ENCODE measurements around the gene HIPK2. TPM values are rescaled to one million over a fixed set of nuclear protein-coding genes. Genes with fewer than 3 reads are reported as not detected.

The HIPK2 gene
- total and polyA plus RNA-seq, 2 of the 4 experiments (the other 2 are of a cell fraction), result 22.0 to 27.1 TPM

GRCh38 chr7:139752604-139753003, 25.2 kb downstream of the HIPK2 start:
- H2BK15ac ChIP-seq (ENCODE audit: low read depth, low read length), result no peak overlapping the region
- peaks cover 74% of the 10 kb centered on the region for H3K9me1 ChIP-seq (ENCODE audit: insufficient read depth, low read length)
- no peak overlapping the region for H2AK9ac ChIP-seq (replicated peaks; ENCODE audit: low read depth, low read length, poor library complexity)
- H3K4me1 ChIP-seq (ENCODE audit: control insufficient read depth, insufficient read depth, low read length), result peaks cover 34% of the 10 kb centered on the region
- no peak overlapping the region for H2BK120ac ChIP-seq (ENCODE audit: low read depth, low read length)
- no peaks in the 10 kb centered on the region for H3K9me3 ChIP-seq (ENCODE audit: control insufficient read depth, insufficient read depth, low read length)
- H3K9ac ChIP-seq (ENCODE audit: low read depth, low read length), result no peak overlapping the region
- no peak for DNase-seq
- WGBS, 2 experiments (ENCODE audit: extremely low coverage in 2 of 2, insufficient read length in 1 of 2), result no CpG with 5 or more reads among the region's 5 CpGs
- no peak for ATAC-seq (ENCODE audit: low read depth)
- dilution Hi-C loops (cut with HindIII; ENCODE audit: low sequenced_read_pairs, unreplicated experiment) (no loop called here), intact Hi-C loops (cut with micrococcal nuclease) (no loop called here), in situ Hi-C loops (cut with MboI; ENCODE audit: low sequenced_read_pairs) (no loop called here)
- no peak overlapping the region for H3K4me2 ChIP-seq (ENCODE audit: low read depth, low read length)
- H3K27ac ChIP-seq (ENCODE audit: insufficient read depth, low read length), result no peak overlapping the region
- no peak overlapping the region for H3K56ac ChIP-seq (ENCODE audit: extremely low read depth, insufficient read depth, low read length)
- TF ChIP-seq FOS (IDR thresholded peaks at IDR 0.05; ENCODE audit: low read depth, low read length) (no peak), CTCF (conservative IDR thresholded peaks at IDR 0.05; ENCODE audit: low read depth, low read length) (no peak), BHLHE40 (IDR thresholded peaks at IDR 0.05; ENCODE audit: low read depth, low read length) (no peak), USF2 (IDR thresholded peaks at IDR 0.05; ENCODE audit: low read depth, low read length) (no peak), RAD21 (IDR thresholded peaks at IDR 0.05; ENCODE audit: low read length) (no peak), NFE2L2 (IDR thresholded peaks at IDR 0.05; ENCODE audit: low read depth, low read length) (no peak), RCOR1 (IDR thresholded peaks at IDR 0.05; ENCODE audit: insufficient replicate concordance, low read length) (no peak), POLR2A (IDR thresholded peaks at IDR 0.05; ENCODE audit: low read depth, low read length) (no peak), CHD1 (IDR thresholded peaks at IDR 0.05; ENCODE audit: low read depth, low read length) (no peak), ELK1 (IDR thresholded peaks at IDR 0.05; ENCODE audit: borderline replicate concordance, low read depth, low read length) (no peak), SMC3 (IDR thresholded peaks at IDR 0.05; ENCODE audit: low read depth, low read length) (no peak), RFX5 (IDR thresholded peaks at IDR 0.05; ENCODE audit: low read depth, low read length) (no peak), CEBPB (IDR thresholded peaks at IDR 0.05; ENCODE audit: low read depth, low read length) (no peak), MAFK (IDR thresholded peaks at IDR 0.05; ENCODE audit: low read depth, low read length) (no peak), MXI1 (IDR thresholded peaks at IDR 0.05; ENCODE audit: borderline replicate concordance, low read depth, low read length) (no peak), MAZ (IDR thresholded peaks at IDR 0.05; ENCODE audit: borderline replicate concordance, low read depth, low read length) (no peak)
- no peak overlapping the region for H2BK20ac ChIP-seq (ENCODE audit: low read depth, low read length)
- H3K23ac ChIP-seq (ENCODE audit: low read depth, low read length), result no peak overlapping the region
- H3K18ac ChIP-seq (ENCODE audit: low read depth, low read length), result no peak overlapping the region
- peaks cover 98% of the 10 kb centered on the region for H4K20me1 ChIP-seq (ENCODE audit: insufficient read depth, low read length)
- CTCF ChIA-PET, result interaction anchor here (0.7 to 1.3 kb wide), 3 partner anchors 14 to 107 kb away, joined by 3 to 5 read pairs (median 3); no protein-coding TSS in a partner anchor
- no peak overlapping the region for H2AFZ ChIP-seq (replicated peaks; ENCODE audit: low read length, poor library complexity)
- H3K4me3 ChIP-seq (ENCODE audit: insufficient read depth, low read depth, low read length), result no peak overlapping the region
- H3K14ac ChIP-seq (replicated peaks; ENCODE audit: low read depth, low read length), result no peak overlapping the region; the same call in none of the 2 replicates
- H3K4ac ChIP-seq (ENCODE audit: low read depth, low read length), result no peak overlapping the region
- H4K8ac ChIP-seq (ENCODE audit: low read depth in 2 of 2, low read length in 2 of 2), result no peak overlapping the region
- H4K5ac ChIP-seq (ENCODE audit: low read depth, low read length), result no peak overlapping the region
- H2AK5ac ChIP-seq (ENCODE audit: low read depth, low read length), result no peak overlapping the region
- H3K36me3 ChIP-seq (ENCODE audit: control insufficient read depth, insufficient read depth, low read length), result peaks cover 22% of the 10 kb centered on the region
- POLR2A ChIA-PET (ENCODE audit: unreplicated experiment), result no interaction called here
- H3K79me1 ChIP-seq (ENCODE audit: low read depth in 1 of 2, low read length in 2 of 2), result peaks cover 37 to 93% of the 10 kb centered on the region in 2 experiments
- no peaks in the 10 kb centered on the region for H3K27me3 ChIP-seq (ENCODE audit: control insufficient read depth, insufficient read depth, low read length)
- H2BK5ac ChIP-seq (ENCODE audit: low read depth, low read length, poor library complexity, severe bottlenecking), result no peak overlapping the region
- H4K91ac ChIP-seq (ENCODE audit: insufficient read depth, low read depth, low read length), result no peak overlapping the region
- no TSS peak for BruUV-seq (replicated peaks)

All from IMR-90 (cell line).